ENCODE data around the gene BARHL1. TPM values are rescaled to one million over a fixed set of nuclear protein-coding genes. Genes with fewer than 3 reads are reported as not detected.

The BARHL1 gene
- total RNA-seq, 1 donor from 2014 or later, result not detected

DNA sequence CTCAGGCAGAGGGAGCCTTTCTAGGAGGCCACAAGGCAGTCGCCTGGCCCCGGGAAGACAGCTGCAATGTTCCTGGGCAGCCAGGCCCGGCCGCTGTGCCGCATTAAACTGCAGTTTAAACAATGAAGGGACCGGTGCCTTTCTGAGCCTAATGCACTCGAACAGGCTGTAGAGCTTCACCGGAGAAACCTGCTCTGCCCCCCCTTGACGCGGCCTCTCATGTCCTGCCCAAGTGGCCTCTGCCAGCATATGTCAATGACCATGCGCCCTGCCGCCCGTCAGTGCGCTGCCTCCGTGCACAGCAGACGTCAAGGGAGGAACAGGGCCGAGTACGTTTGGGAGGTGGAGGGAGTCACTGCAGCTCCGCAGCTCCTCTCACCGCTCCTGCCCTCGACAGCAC, 38.4 kb upstream of the BARHL1 start:
- H3K79me2 ChIP-seq (ENCODE audit: insufficient read depth, low read length), result no peaks in the 10 kb centered on the region
- no peak overlapping the region for H2AFZ ChIP-seq (ENCODE audit: low read depth, low read length)
- DNase-seq (ENCODE audit: low read depth), result no peak
- no peaks in the 10 kb centered on the region for H4K20me1 ChIP-seq (ENCODE audit: insufficient read depth, low read length)
- H3K4me2 ChIP-seq (ENCODE audit: low read length), result no peak overlapping the region
- no peak overlapping the region for H3K9ac ChIP-seq (ENCODE audit: low read length)
- H3K4me1 ChIP-seq (ENCODE audit: insufficient read depth, low read length), result peaks cover 7% of the 10 kb centered on the region
- Mint-ChIP-seq H3K9me3 (ENCODE audit: unreplicated experiment) (peaks cover 4% of the 10 kb centered on the region), H3K27ac (ENCODE audit: unreplicated experiment) (no peak overlapping the region), H3K4me3 (ENCODE audit: unreplicated experiment) (no peak overlapping the region), H3K36me3 (ENCODE audit: low read depth, unreplicated experiment) (no peaks in the 10 kb centered on the region), H3K27me3 (ENCODE audit: low read depth, unreplicated experiment) (peaks cover 51% of the 10 kb centered on the region), H3K4me1 (ENCODE audit: low read depth, unreplicated experiment) (no peaks in the 10 kb centered on the region)
- no peak overlapping the region for H3K27ac ChIP-seq (ENCODE audit: low read depth, low read length)
- H3K4me3 ChIP-seq (ENCODE audit: insufficient read depth, low read depth, low read length), result no peak overlapping the region
- TF ChIP-seq EZH2 (IDR thresholded peaks at IDR 0.05; ENCODE audit: insufficient read depth, low read length), result no peak
- TF ChIP-seq, protein P1, sequence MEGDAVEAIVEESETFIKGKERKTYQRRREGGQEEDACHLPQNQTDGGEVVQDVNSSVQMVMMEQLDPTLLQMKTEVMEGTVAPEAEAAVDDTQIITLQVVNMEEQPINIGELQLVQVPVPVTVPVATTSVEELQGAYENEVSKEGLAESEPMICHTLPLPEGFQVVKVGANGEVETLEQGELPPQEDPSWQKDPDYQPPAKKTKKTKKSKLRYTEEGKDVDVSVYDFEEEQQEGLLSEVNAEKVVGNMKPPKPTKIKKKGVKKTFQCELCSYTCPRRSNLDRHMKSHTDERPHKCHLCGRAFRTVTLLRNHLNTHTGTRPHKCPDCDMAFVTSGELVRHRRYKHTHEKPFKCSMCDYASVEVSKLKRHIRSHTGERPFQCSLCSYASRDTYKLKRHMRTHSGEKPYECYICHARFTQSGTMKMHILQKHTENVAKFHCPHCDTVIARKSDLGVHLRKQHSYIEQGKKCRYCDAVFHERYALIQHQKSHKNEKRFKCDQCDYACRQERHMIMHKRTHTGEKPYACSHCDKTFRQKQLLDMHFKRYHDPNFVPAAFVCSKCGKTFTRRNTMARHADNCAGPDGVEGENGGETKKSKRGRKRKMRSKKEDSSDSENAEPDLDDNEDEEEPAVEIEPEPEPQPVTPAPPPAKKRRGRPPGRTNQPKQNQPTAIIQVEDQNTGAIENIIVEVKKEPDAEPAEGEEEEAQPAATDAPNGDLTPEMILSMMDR (IDR thresholded peaks at IDR 0.05; ENCODE audit: insufficient read depth, low read depth, low read length), result no peak
- H3K36me3 ChIP-seq (ENCODE audit: insufficient read depth, low read length), result no peaks in the 10 kb centered on the region
- FAIRE-seq, result no peak
- H3K9me3 ChIP-seq (ENCODE audit: insufficient read depth, low read depth, low read length), result no peaks in the 10 kb centered on the region
- no peaks in the 10 kb centered on the region for H3K27me3 ChIP-seq (ENCODE audit: insufficient read depth, low read length)

DNA sequence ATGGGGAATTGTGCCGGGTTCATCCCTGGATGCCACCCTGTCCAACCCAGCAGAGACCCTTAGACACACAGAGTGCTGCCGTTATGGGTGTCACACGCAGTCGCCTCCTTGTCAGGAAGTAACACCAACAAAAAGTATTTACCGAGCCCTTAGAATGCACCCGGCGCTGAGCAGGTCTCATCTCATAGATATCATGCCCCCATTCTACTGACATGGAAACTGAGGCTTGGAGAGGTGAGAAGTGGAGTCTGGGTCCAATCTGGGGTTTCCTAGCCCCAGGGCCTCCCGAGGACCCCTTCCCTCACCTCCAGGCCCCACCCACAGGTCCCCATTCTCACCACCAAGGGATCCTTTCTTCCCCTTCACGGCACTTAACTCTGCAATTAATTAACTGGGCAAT, 36.8 kb upstream of the BARHL1 start:
- peaks cover 7% of the 10 kb centered on the region for H3K4me1 ChIP-seq (ENCODE audit: insufficient read depth, low read length)
- peak overlapping the region; percentile 83 for H3K4me2 ChIP-seq (ENCODE audit: low read length)
- no peak overlapping the region for H3K4me3 ChIP-seq (ENCODE audit: insufficient read depth, low read depth, low read length)
- Mint-ChIP-seq H3K36me3 (ENCODE audit: low read depth, unreplicated experiment) (no peaks in the 10 kb centered on the region), H3K27me3 (ENCODE audit: low read depth, unreplicated experiment) (peaks cover 49% of the 10 kb centered on the region), H3K4me3 (ENCODE audit: unreplicated experiment) (no peak overlapping the region), H3K9me3 (ENCODE audit: unreplicated experiment) (peaks cover 4% of the 10 kb centered on the region), H3K4me1 (ENCODE audit: low read depth, unreplicated experiment) (no peaks in the 10 kb centered on the region), H3K27ac (ENCODE audit: unreplicated experiment) (no peak overlapping the region)
- FAIRE-seq (no peak), DNase-seq (ENCODE audit: low read depth) (no peak)
- TF ChIP-seq, protein P1 (IDR thresholded peaks at IDR 0.05; ENCODE audit: insufficient read depth, low read depth, low read length), result no peak
- no peak for TF ChIP-seq EZH2 (IDR thresholded peaks at IDR 0.05; ENCODE audit: insufficient read depth, low read length)
- H3K79me2 ChIP-seq (ENCODE audit: insufficient read depth, low read length), result no peaks in the 10 kb centered on the region
- no peak overlapping the region for H3K9ac ChIP-seq (ENCODE audit: low read length)
- no peak overlapping the region for H2AFZ ChIP-seq (ENCODE audit: low read depth, low read length)
- no peaks in the 10 kb centered on the region for H3K9me3 ChIP-seq (ENCODE audit: insufficient read depth, low read depth, low read length)
- H4K20me1 ChIP-seq (ENCODE audit: insufficient read depth, low read length), result no peaks in the 10 kb centered on the region
- H3K36me3 ChIP-seq (ENCODE audit: insufficient read depth, low read length), result no peaks in the 10 kb centered on the region
- no peak overlapping the region for H3K27ac ChIP-seq (ENCODE audit: low read depth, low read length)
- H3K27me3 ChIP-seq (ENCODE audit: insufficient read depth, low read length), result no peaks in the 10 kb centered on the region

DNA sequence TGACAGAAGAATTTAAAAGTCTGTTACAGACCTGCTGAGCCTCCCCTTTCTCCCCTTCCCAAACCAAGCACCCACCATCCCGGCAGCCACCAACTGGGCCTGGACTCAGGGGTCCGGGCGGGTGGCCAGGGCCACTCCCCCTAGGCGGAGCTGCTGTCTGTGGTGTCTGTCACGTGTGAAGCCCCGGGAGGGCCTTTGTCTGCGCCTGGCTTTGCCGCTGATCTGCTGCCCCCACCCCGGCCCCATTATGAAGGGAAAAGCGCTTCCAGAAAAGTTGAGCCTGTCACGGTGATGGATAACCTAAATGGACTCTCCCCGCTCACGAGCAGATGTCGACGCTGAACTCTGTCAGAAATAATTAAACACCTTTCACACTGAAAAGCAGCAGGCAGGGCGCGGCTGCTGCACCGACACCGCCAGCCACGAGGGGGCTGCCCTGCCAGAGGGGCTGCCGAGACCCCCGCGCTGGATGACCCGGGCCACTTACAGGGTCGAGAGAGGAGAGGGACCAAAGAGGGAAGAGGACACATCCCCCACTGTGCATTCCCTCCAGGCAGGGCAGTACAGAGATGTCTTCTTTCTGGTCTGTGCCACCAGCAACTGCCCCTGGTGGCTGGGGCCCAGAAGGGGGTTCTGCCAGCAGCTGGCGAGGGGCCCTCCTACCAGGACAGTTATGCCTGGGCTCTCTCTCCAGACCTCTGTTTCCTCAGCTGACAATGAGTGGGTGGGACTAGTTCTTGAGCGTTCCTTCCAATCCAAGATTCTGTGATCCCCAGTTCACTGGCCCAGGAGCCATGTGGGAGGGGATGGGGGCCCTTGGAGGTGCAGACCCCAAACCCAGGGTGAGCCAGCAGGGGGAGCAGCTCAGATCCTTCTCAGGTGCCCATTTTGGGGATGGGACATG, 36.0 kb upstream of the BARHL1 start:
- Histone ChIP-seq H3K4me3 (ENCODE audit: insufficient read depth, low read depth, low read length) (peak overlapping the region; percentile 48), H3K9ac (ENCODE audit: low read length) (peak overlapping the region; percentile 41), H3K9me3 (ENCODE audit: insufficient read depth, low read depth, low read length) (no peaks in the 10 kb centered on the region), H4K20me1 (ENCODE audit: insufficient read depth, low read length) (no peaks in the 10 kb centered on the region), H3K36me3 (ENCODE audit: insufficient read depth, low read length) (no peaks in the 10 kb centered on the region), H3K27me3 (ENCODE audit: insufficient read depth, low read length) (no peaks in the 10 kb centered on the region), H2AFZ (ENCODE audit: low read depth, low read length) (peak overlapping the region; percentile 84), H3K79me2 (ENCODE audit: insufficient read depth, low read length) (no peaks in the 10 kb centered on the region), H3K4me1 (ENCODE audit: insufficient read depth, low read length) (peaks cover 7% of the 10 kb centered on the region), H3K4me2 (ENCODE audit: low read length) (peak overlapping the region; percentile 83), H3K27ac (ENCODE audit: low read depth, low read length) (no peak overlapping the region)
- Mint-ChIP-seq H3K9me3 (ENCODE audit: unreplicated experiment) (peaks cover 2% of the 10 kb centered on the region), H3K27me3 (ENCODE audit: low read depth, unreplicated experiment) (peaks cover 46% of the 10 kb centered on the region), H3K27ac (ENCODE audit: unreplicated experiment) (no peak overlapping the region), H3K4me3 (ENCODE audit: unreplicated experiment) (no peak overlapping the region), H3K36me3 (ENCODE audit: low read depth, unreplicated experiment) (no peaks in the 10 kb centered on the region), H3K4me1 (ENCODE audit: low read depth, unreplicated experiment) (no peaks in the 10 kb centered on the region)
- no peak for TF ChIP-seq EZH2 (IDR thresholded peaks at IDR 0.05; ENCODE audit: insufficient read depth, low read length)
- TF ChIP-seq, protein P1 (IDR thresholded peaks at IDR 0.05; ENCODE audit: insufficient read depth, low read depth, low read length), result peak; percentile 19
- DNase-seq (ENCODE audit: low read depth) (peak; percentile 8), FAIRE-seq (no peak)

Measured in astrocyte (in vitro differentiated cells and primary cell).